C4-2B (cell line): ENCODE results near the gene PHLDB3.

Source experiments
- ZFX ChIP-seq: fragments of 450-650 bp; IDR thresholded peaks from 2 replicates; pipeline ENCODE4 v1.6.1; 2017
- TF ChIP-seq, protein P1 (sequence below): fragments of 450-650 bp; conservative IDR thresholded peaks from 2 replicates; pipeline ENCODE4 v1.5.1; 2017; ENCODE audit warnings: mild to moderate bottlenecking

DNA sequence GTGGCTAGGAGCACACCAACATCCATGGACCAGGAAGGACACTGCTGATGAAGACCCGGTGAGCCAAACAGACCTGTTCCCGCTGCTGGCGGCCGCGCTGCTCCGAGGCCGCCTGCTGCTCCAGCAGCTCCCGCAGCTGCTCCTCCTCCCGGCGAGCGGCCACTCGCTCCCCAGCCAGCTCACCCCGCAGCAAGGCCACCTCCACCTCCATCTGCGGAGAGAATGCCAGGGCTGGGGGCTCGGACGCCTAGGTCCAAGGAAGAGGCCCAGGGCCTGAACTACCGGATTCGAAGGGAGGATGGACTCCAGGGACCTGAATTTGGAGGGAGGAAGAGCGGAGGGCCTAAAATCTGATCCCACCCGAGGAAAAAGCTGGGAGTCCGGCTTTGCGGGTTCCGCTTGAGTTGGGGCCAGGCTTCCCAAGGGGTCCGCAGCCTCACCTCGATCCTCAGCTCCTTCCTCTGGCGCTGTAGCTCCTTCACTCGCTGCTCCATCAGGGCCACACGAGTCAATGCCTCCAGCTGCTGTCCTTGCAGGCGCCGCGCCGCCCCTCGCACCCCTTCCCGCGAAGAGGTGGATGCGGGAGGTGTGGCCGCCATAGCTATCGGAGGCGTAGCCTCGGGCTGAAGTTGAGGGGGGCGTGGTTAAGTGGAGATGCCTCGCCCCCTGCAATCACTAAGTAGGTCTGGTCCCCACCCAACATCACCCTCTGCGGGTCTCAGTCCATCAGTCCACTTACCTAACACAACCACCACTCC, 2.7 kb downstream of the PHLDB3 start:
- TF ChIP-seq, protein P1, sequence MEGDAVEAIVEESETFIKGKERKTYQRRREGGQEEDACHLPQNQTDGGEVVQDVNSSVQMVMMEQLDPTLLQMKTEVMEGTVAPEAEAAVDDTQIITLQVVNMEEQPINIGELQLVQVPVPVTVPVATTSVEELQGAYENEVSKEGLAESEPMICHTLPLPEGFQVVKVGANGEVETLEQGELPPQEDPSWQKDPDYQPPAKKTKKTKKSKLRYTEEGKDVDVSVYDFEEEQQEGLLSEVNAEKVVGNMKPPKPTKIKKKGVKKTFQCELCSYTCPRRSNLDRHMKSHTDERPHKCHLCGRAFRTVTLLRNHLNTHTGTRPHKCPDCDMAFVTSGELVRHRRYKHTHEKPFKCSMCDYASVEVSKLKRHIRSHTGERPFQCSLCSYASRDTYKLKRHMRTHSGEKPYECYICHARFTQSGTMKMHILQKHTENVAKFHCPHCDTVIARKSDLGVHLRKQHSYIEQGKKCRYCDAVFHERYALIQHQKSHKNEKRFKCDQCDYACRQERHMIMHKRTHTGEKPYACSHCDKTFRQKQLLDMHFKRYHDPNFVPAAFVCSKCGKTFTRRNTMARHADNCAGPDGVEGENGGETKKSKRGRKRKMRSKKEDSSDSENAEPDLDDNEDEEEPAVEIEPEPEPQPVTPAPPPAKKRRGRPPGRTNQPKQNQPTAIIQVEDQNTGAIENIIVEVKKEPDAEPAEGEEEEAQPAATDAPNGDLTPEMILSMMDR, result no peak
- TF ChIP-seq ZFX, result no peak
